Spinal cord (tissue), 10 donors: ENCODE data around the gene CENPC. TPM values are rescaled to one million over a fixed set of nuclear protein-coding genes. Genes with fewer than 3 reads are reported as not detected.

Experiments used
- DNase-seq, 6 donors: peaks; one replicate each; pipeline versions ENCODE4 v3.0.0 to v3.0.0-alpha.2; 2013 to 2015; ENCODE audit warnings: low spot score in 6 of 6, low read depth in 4 of 6
- H3K27ac ChIP-seq: one replicate; pipeline ENCODE4 v1.5.1; 2013; ENCODE audit warnings: low read depth, low read length, control low read depth
- H3K27me3 ChIP-seq: one replicate; pipeline ENCODE4 v1.6.1; 2013; ENCODE audit warnings: low read length; ENCODE audit not compliant: control insufficient read depth, insufficient read depth
- H3K36me3 ChIP-seq: one replicate; pipeline ENCODE4 v1.6.1; 2013; ENCODE audit warnings: low read length; ENCODE audit not compliant: control insufficient read depth, insufficient read depth
- H3K4me1 ChIP-seq: one replicate; pipeline ENCODE4 v1.6.1; 2013; ENCODE audit warnings: low read length; ENCODE audit not compliant: control insufficient read depth, insufficient read depth
- H3K4me3 ChIP-seq: one replicate; pipeline ENCODE4 v1.5.1; 2013; ENCODE audit warnings: low read depth, low read length, control low read depth
- H3K9me3 ChIP-seq: one replicate; pipeline ENCODE4 v1.6.1; 2013; ENCODE audit warnings: low read length; ENCODE audit not compliant: control insufficient read depth, insufficient read depth
- WGBS: methylation state at CpG from one replicate; pipeline ENCODE4 v1.1.5; 2013; ENCODE audit warnings: missing lambda C conversion rate; ENCODE audit not compliant: insufficient coverage; 5-methylcytosine and 5-hydroxymethylcytosine counted together
- polyA plus RNA-seq, 2 donors: library from polyadenylated mRNA; unstranded; fragments of 120-200 nt; gene quantifications; one replicate each; pipeline ENCODE4 v1.2.1, GENCODE V29; 2013; ENCODE audit not compliant: insufficient read length in 2 of 2
- total RNA-seq, 2 donors: library from RNA; depleted of rRNA in 1 of 2; stranded (reverse); fragments of 120-200 nt in 1 of 2; fragments of >200 nt in 1 of 2; gene quantifications; one replicate each; pipeline versions ENCODE4 v1.2.3 to v1.2.4, GENCODE V29; 2013 to 2014
- donor health status: healthy.

CENPC gene
- total and polyA plus RNA-seq, 4 donors: 14.5 to 44.6 (median 25.0) TPM

GRCh38 chr4:67499799-67500198 is 45.5 kb downstream of the CENPC start:
- peaks cover 5% of the 10 kb centered on the region for H3K36me3 ChIP-seq
- no peak for DNase-seq
- H3K27me3 ChIP-seq: no peaks in the 10 kb centered on the region
- no peak overlapping the region for H3K27ac ChIP-seq
- no CpG with 5 or more reads among the region's 2 CpGs for WGBS
- H3K4me3 ChIP-seq: no peak overlapping the region
- H3K9me3 ChIP-seq: no peaks in the 10 kb centered on the region
- no peaks in the 10 kb centered on the region for H3K4me1 ChIP-seq

GRCh38 chr4:67483868-67484602 is 61.3 kb downstream of the CENPC start:
- Histone ChIP-seq H3K27me3 (no peaks in the 10 kb centered on the region), H3K4me3 (no peak overlapping the region), H3K36me3 (no peaks in the 10 kb centered on the region), H3K27ac (no peak overlapping the region), H3K9me3 (no peaks in the 10 kb centered on the region), H3K4me1 (no peaks in the 10 kb centered on the region)
- 61% methylated on average over 2 of the region's 5 CpGs for WGBS
- no peak for DNase-seq

- DNase-seq: no peak
- Histone ChIP-seq H3K4me3 (no peak overlapping the region), H3K27ac (no peak overlapping the region), H3K27me3 (no peaks in the 10 kb centered on the region), H3K9me3 (peaks cover 2% of the 10 kb centered on the region), H3K4me1 (no peaks in the 10 kb centered on the region), H3K36me3 (peaks cover 10% of the 10 kb centered on the region)
- WGBS: no CpG with 5 or more reads among the region's 3 CpGs
Measured at GRCh38 chr4:67480810-67481209, 64.5 kb downstream of the CENPC start.

DNA sequence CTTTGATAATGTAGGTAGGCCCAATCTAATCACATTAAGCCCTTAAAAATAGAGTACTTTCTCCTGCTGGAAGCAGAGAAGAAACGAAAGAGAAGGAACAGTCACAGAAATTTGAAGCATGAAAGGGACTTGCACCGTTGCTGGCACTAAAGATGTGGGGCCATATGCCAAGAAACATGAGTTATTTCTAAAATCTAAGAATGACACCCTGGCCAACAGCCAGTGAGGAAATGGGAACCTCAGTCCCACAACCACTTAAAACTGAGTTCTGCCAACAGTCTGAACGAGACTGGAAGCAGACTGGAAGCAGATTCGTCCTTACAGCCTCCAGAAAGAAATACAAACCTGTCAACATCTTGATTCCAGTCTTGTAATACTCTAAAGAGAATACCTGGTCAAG is 70.1 kb downstream of the CENPC start:
- Histone ChIP-seq H3K4me1 (no peaks in the 10 kb centered on the region), H3K36me3 (peaks cover 25% of the 10 kb centered on the region), H3K27ac (no peak overlapping the region), H3K9me3 (peaks cover 2% of the 10 kb centered on the region), H3K27me3 (no peaks in the 10 kb centered on the region), H3K4me3 (no peak overlapping the region)
- 87% methylated on average over 2 of the region's 4 CpGs for WGBS
- DNase-seq: no peak

DNA sequence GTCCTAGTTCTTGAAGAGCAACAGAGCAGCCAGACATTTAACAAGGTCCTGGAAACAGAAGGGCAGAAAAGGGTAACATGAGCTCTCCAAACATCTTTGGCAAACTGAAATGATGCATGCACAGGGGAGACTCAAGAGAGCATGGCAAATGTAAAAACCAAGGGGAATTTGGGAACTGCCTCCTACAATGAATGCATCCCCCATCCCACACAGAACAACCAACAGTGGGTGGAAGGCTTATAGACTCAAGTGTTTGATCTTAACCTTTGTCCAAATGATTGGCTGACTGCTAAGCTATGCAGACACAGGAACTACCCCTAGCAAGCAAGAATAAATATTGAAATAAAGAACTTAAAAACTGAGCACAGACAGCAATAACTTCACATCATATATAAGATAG is 74.4 kb downstream of the CENPC start:
- no peak overlapping the region for H3K4me3 ChIP-seq
- no peaks in the 10 kb centered on the region for H3K27me3 ChIP-seq
- H3K27ac ChIP-seq: no peak overlapping the region
- H3K9me3 ChIP-seq: no peaks in the 10 kb centered on the region
- no peaks in the 10 kb centered on the region for H3K4me1 ChIP-seq
- DNase-seq: no peak
- peaks cover 15% of the 10 kb centered on the region for H3K36me3 ChIP-seq

GRCh38 chr4:67468830-67469229 is 76.5 kb downstream of the CENPC start:
- Histone ChIP-seq H3K36me3 (peaks cover 5% of the 10 kb centered on the region), H3K4me1 (no peaks in the 10 kb centered on the region), H3K4me3 (no peak overlapping the region), H3K27ac (no peak overlapping the region), H3K9me3 (no peaks in the 10 kb centered on the region), H3K27me3 (no peaks in the 10 kb centered on the region)
- DNase-seq: no peak

DNA sequence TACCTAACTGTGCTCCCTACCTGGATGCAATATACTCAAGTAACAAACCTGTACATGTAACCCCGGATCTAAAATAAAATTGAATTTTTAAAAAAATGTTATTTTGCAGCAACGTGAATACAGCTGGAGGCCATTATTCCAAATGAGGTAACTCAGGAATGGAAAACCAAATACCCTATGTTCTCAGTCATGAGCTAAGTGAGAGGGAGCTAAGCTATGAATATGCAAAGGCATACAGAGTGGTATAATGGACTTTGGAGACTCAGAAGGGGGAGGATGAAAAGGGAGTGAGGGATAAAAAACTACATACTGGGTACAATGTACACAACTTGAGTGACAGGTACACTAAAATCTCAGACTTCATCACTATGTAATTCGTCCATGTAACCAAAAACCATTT is 78.6 kb downstream of the CENPC start:
- no peak overlapping the region for H3K27ac ChIP-seq
- H3K27me3 ChIP-seq: no peaks in the 10 kb centered on the region
- no peaks in the 10 kb centered on the region for H3K36me3 ChIP-seq
- no CpG with 5 or more reads among the region's 3 CpGs for WGBS
- no peak overlapping the region for H3K4me3 ChIP-seq
- H3K4me1 ChIP-seq: no peaks in the 10 kb centered on the region
- DNase-seq: no peak
- no peaks in the 10 kb centered on the region for H3K9me3 ChIP-seq

DNA sequence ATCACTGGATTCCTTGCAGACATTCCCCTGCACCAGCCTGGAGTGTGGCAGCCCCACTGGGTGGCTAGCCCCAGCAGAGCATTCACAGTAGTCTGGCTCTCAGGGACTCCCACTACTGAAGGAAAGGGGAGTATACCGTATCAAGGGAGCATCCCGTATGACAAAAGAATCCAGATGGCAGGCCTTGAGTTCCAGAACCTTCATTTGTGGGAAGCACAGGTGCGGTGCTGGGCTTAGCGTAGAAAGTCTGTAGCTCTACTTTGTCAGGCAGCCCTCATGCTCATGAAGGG is 79.6 kb downstream of the CENPC start:
- DNase-seq: no peak
- WGBS: 67% methylated on average over 4 of the region's 4 CpGs
- Histone ChIP-seq H3K36me3 (no peaks in the 10 kb centered on the region), H3K27me3 (no peaks in the 10 kb centered on the region), H3K4me1 (no peaks in the 10 kb centered on the region), H3K27ac (no peak overlapping the region), H3K9me3 (no peaks in the 10 kb centered on the region), H3K4me3 (no peak overlapping the region)

GRCh38 chr4:67465032-67465762 is 80.1 kb downstream of the CENPC start:
- 81% methylated on average over 7 of the region's 7 CpGs for WGBS
- no peaks in the 10 kb centered on the region for H3K4me1 ChIP-seq
- no peak overlapping the region for H3K4me3 ChIP-seq
- DNase-seq: no peak
- no peaks in the 10 kb centered on the region for H3K36me3 ChIP-seq
- H3K27me3 ChIP-seq: no peaks in the 10 kb centered on the region
- H3K27ac ChIP-seq: no peak overlapping the region
- no peaks in the 10 kb centered on the region for H3K9me3 ChIP-seq

DNA sequence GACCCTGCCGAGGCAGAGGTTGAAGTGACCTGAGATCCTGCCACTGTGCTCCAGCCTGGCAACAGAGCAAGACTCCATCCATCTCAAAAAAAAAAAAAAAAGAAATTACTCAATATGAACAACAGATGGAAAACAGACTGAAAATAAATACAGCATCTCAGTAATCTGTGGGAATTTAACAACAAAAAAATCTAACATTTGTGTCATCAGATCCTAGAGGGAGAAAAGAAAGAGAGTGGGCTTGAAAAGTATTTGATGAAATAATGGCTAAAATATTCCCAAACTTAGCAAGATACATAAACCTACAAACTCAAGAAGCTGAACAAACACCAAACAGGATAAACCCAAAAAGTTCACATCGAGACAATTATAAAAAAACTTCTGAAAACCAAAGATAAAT is 84.7 kb downstream of the CENPC start:
- no CpG with 5 or more reads among the region's 2 CpGs for WGBS
- H3K4me3 ChIP-seq: no peak overlapping the region
- H3K27me3 ChIP-seq: no peaks in the 10 kb centered on the region
- H3K9me3 ChIP-seq: no peaks in the 10 kb centered on the region
- no peaks in the 10 kb centered on the region for H3K36me3 ChIP-seq
- no peak overlapping the region for H3K27ac ChIP-seq
- DNase-seq: no peak
- no peaks in the 10 kb centered on the region for H3K4me1 ChIP-seq
